NCI-H128 (cell line): ENCODE data around the gene WDR49.

Experiments used
- DNase-seq: peaks from one replicate; lab custom pipeline; 2025; ENCODE audit not compliant: unreplicated experiment; lab: John Stamatoyannopoulos, UW

WDR49 gene

GRCh38 chr3:167491621-167492020 lies 162.1 kb downstream of the WDR49 start:
- no peak for DNase-seq

GRCh38 chr3:167489571-167489970 lies 164.2 kb downstream of the WDR49 start:
- no peak for DNase-seq

GRCh38 chr3:167487556-167487955 lies 166.2 kb downstream of the WDR49 start:
- no peak for DNase-seq

- DNase-seq, result no peak
These were observed 169.2 kb downstream of the WDR49 start for GRCh38 chr3:167484551-167484950.

- DNase-seq, result no peak
These were observed 169.8 kb downstream of the WDR49 start for GRCh38 chr3:167483708-167484475.

- DNase-seq, result no peak
These were observed 172.6 kb downstream of the WDR49 start for GRCh38 chr3:167481164-167481563.

- DNase-seq, result no peak
These were observed 173.0 kb downstream of the WDR49 start for GRCh38 chr3:167480748-167481147.

GRCh38 chr3:167473863-167474262 lies 179.9 kb downstream of the WDR49 start, which contains the start of gene SERPINI2:
Gene SERPINI2 (minus strand): TSS chr3:167474042. CDS start chr3:167471834, 2,208 bp downstream.
- no peak for DNase-seq

GRCh38 chr3:167469381-167469780 lies 184.4 kb downstream of the WDR49 start:
- DNase-seq, result no peak

- no peak for DNase-seq
These were observed 185.7 kb downstream of the WDR49 start for GRCh38 chr3:167467848-167468611.

- no peak for DNase-seq
These were observed 186.8 kb downstream of the WDR49 start for GRCh38 chr3:167466966-167467365.

- no peak for DNase-seq
These were observed 197.5 kb downstream of the WDR49 start for GRCh38 chr3:167456157-167456799.

- no peak for DNase-seq
These were observed 199.9 kb downstream of the WDR49 start for GRCh38 chr3:167453815-167454214.

- no peak for DNase-seq
These were observed 202.5 kb downstream of the WDR49 start for GRCh38 chr3:167451282-167451681.

- DNase-seq, result no peak
These were observed 203.1 kb downstream of the WDR49 start for GRCh38 chr3:167450675-167451074.

- DNase-seq, result no peak
These were observed 203.5 kb downstream of the WDR49 start for GRCh38 chr3:167450195-167450594.

- no peak for DNase-seq
These were observed 208.3 kb downstream of the WDR49 start for GRCh38 chr3:167445491-167445890.

- DNase-seq, result no peak
These were observed 212.5 kb downstream of the WDR49 start for GRCh38 chr3:167441256-167441655.

- DNase-seq, result no peak
These were observed 216.2 kb downstream of the WDR49 start for GRCh38 chr3:167437428-167438139.
